HG02588 (cell line): ENCODE measurements around the gene DPH6.
A peak's percentile ranks its signal among the peaks of the same experiment; 100 is the strongest.

Source experiments
- ATAC-seq: cut with Tn5 transposase; IDR thresholded peaks from one replicate; pipeline ENCODE4 v1.9.1; 2021; ENCODE audit warnings: mild to moderate bottlenecking, moderate library complexity; ENCODE audit not compliant: unreplicated experiment

DPH6 gene

DNA sequence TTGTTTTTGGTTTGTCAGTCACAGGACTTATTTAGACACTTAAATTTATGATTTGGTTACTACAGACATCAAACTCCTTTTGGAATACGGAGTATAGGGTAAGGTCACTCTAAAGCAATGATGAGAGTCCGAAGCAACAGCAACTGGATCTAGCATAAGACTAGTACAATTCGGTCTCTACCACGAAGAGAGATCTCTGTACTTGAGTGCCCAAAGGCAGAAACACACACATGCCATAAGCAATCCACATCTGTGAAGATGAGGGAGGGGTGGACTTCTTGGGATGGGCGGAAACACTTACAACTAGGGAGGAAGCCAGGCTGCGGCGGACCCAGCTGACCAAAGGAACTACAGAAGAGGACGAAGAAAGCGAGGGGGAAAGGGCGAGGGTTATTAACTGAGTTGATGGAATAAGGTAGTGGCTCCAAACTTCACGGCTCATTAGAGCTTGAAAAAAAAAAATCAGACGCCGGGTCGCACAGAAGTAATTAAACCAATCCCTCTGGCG is 595 bp downstream of the DPH6 start:
- ATAC-seq = peak; percentile 21

GRCh38 chr15:35540885-35541284 is 5.1 kb downstream of the DPH6 start:
- no peak for ATAC-seq

- no peak for ATAC-seq
Measured at GRCh38 chr15:35540021-35540420, 5.9 kb downstream of the DPH6 start.

DNA sequence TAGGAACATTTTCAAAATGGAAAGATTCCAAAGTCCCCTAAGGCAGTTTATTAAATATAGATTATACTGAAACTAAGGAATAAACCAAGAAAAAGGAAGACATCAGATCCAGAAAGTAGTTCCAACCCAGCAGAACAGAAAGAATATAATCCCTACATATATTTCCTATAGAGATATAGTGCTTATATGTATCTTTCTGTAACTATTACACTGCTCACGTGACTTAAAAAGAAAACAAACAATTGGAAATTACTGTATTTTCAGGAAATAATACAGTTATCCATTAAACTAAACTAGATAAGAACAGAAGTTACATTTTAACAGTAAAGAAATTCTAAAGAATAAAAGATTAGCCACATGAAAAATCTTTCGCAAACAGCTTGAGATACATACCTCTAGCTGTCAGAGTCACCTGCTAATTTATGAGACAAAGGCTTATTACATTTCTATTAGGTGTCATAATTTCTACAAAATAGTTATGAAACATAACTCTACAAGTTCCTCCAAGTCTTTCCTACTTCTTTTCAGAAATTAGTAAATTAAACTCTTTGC is 10.5 kb downstream of the DPH6 start:
- ATAC-seq = no peak

DNA sequence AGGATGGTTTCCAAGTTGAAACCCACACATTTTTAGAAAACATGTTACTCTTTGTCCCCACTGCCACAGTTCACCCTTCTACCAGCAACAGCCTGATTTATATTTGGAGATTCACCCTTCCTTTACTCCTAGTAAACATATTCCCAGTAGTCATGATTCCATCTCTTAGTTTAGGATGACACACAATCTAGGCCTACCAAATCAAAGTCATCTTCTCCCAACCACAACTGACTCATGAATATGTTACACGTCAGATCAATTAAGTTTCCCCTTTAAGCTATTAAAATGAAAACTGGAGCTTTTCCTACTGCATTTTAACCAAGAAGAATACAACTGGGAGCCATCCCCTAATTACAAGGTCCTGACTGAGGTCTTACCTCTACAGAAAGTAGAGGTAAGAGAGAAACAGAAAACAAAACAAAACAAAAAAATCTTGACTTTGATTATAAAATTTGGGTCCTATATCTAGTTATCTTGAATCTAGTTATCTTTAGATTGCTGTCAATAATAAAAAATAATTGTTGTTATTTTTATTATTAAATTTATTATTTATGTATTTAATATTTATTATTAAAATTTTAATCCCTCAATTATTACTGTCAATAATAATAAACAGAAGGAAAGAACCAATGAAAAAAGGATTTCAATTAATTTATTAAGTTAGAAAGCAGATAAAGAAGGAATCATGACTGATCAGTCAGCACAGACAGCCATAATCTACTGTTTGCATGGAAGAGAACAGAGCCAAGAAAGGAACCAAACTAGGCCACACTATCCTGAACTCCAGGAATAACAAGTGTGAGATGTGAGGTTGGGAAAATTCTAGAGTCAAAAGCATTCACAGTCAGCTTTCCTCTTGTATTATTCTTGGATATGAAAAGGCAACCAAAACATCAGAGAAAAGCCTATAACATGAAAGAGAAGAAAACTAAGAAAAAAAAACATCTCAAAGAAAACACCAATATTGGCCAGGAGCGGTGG is 12.5 kb downstream of the DPH6 start:
- no peak for ATAC-seq

- ATAC-seq = no peak
Measured at GRCh38 chr15:35530698-35531097, 15.3 kb downstream of the DPH6 start.

DNA sequence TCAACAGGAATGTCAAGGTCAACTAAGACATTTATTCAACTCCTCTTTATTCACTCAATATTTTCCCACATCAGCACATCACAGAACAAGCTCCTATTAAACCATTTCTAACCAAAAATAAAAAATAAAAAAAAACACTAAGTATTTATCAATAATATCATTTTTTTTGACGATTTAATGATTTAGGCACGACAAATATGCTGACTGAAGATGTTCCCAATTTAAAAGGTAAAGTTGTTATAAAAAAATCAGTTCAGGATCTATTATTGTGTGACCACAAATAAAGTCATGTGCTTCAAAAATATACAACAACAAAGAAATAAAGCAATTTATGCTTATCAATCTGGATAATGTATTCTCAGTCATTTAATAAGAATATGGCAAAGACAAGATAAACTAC is 16.2 kb downstream of the DPH6 start:
- no peak for ATAC-seq

DNA sequence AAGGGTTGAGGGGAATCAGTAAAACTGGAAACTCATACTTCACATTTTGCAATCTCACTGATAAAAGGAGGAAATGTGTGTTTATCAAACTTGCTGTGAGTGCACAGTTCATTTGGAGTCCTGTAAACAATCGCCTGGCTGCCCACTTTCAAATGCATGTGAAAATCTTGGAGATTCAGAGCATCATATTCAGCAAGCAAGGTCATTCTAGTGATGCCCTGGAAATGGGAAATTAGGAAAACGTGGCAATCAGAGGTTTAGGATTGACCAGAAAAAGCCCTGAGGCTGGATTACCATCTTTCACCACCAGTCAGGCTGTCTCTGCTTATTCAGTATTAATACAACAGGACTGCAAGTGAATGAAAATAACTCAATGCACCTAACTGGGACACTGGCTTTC is 23.9 kb downstream of the DPH6 start:
- no peak for ATAC-seq

DNA sequence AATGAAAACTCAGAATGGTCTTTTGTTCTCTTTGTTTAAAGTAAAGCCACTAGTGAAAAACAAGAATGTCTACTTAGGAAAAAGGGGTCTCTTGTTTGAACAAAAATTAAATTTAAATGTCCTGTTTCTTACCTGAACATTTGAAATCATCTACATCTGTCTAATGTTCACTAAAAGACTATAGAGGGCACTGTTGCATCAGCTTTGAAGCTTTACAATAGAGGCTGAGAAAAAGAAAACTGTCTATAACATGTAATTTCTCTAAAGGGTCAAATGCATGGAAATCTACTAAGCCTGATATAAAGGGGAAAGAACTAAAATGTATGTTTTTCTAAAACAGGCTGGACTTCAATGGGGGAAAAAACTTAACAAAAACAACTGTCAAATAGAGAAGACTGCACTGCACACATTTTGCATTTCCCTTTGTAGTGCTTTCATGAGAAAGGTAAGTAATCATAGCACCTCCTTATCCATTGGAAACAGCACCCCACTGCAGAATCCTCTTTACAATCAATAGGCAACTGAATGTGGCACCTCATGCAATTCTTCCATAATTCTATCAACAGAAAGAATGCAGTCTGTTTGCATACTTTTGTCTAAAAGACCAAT is 26.3 kb downstream of the DPH6 start:
- ATAC-seq = no peak

DNA sequence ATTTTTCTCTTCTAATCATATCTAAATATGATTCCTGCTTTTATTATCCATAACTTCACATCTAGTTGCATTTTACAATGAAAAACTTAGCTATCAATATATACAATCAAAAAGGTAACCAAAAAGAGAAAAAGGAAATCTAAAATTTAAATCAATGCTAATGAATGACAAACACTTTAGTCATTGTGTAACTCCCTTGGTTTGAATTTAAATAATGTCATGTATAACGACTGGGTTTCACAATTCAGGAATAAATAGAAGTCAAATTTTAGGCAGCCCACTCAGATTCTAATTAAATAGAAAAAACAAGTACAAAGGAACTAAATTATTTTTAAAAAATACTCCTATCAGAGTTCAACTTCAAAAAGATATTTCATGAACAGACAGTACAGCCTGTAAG is 26.9 kb downstream of the DPH6 start:
- ATAC-seq = no peak

DNA sequence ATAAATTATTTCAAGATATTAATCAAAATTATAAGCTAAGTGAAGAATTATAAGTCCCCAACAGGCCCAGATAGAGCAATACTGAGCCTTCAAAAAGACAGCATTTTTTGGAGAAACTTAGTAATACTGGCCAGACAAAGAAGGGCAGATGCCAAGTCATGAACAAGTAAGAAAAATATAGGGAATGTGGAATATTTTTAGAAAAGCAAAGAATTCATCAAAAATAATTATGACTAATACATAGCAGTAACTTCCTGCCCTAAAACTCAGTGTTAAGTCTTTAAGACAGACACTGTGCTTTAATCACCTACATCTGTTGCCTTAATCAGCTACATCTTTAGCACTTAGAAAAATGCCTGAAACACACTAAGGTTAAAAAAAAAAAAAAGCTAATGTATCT is 31.2 kb downstream of the DPH6 start:
- ATAC-seq = no peak

GRCh38 chr15:35507932-35508638 is 37.9 kb downstream of the DPH6 start:
- ATAC-seq = no peak

DNA sequence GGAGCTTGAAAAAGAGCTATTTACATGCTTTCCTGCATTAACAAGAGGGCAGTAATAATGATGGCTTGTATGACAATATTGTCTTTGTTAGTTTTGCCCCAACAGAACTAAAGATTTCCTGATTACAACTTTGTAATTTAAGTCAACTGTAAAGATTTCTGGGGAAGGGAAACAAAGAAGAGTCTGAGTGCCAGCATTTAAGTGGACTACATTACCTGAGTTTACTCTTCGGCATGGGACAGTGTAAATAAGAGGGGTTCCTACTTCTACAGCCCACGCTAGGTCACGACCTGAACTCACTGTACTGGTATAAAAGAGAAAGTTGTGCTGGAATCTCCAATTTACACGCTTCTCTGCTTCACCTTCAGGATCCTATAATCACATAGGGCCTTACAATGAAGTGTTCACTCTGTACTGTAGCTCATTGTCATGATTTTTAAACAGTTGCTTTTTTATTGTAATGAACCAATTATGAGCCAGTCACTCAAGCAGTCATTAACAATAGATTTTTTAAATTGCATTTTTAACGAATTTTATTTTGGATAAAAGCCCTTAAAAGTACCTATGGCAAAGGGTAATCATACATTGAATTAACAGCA is 39.6 kb downstream of the DPH6 start:
- no peak for ATAC-seq

GRCh38 chr15:35505809-35506208 is 40.2 kb downstream of the DPH6 start:
- ATAC-seq = no peak

GRCh38 chr15:35505141-35505540 is 40.8 kb downstream of the DPH6 start:
- ATAC-seq = no peak

DNA sequence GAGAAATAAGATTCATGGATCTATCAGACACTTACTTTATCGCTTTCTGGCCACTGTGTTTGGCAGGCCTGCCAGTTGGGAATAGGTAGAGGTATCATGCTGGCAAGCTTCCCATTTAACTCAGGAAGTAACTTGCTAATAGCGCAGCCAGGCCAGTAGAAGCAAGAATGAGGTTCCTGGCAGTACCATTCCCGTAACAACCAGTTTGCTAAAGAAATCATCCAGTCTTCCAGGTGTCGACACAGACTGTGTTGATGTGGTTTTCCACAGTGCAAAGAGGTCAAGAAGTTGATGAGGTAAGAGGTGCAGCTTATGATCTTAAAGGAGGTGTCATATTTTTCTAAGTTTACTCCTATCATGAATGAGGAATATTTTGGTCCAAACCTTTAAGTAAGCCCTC is 46.2 kb downstream of the DPH6 start:
- no peak for ATAC-seq

DNA sequence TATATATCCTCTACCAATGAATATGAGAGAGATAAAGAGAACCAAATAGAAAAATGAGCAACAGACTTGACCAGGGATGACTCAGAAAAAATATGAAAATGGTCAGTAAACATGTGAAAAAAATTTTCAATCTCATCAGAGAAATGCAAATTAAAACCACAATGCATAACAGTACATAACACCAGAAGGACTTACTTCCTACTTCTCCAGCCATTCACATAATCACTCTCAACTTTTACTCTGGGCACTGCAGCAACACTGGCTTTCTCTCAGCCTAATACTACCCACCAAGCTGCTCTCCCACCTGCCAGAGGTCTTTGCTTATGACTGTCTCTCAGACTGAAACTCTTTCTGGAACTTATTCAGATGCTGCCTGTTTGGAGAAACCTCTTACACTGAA is 49.4 kb downstream of the DPH6 start:
- ATAC-seq = peak; percentile 100

GRCh38 chr15:35495080-35495479 is 50.9 kb downstream of the DPH6 start:
- ATAC-seq = no peak

- ATAC-seq = no peak
Measured at GRCh38 chr15:35491999-35492398, 54.0 kb downstream of the DPH6 start.

DNA sequence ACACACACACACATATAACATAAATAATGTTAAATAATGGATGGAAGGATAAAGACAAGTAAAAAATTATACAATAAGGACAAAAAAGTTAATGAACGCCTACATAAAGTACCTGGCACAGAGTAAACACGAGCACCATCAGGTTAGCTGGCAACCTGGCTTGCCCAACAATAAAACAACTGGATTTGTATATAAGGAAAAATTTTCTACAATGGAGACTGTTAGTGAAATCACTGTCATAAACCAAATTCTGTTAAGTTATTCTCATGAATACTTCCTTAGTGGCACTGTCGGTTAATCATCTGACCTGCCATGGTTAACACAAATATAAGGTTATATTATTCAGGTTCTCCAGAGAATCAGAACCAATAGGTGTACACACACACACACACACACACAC is 54.8 kb downstream of the DPH6 start:
- no peak for ATAC-seq

- ATAC-seq = no peak
Measured at GRCh38 chr15:35490511-35490910, 55.5 kb downstream of the DPH6 start.
